Neural crest cell (in vitro differentiated cells): ENCODE results near the gene PPP1R36. TPM values are rescaled to one million over a fixed set of nuclear protein-coding genes. Genes with fewer than 3 reads are reported as not detected.

Experiments used
- DNase-seq: peaks from one replicate; pipeline ENCODE4 v3.0.0; 2021; ENCODE audit warnings: low read depth, mixed read lengths, low spot score
- H3K27ac Mint-ChIP-seq: one replicate; pipeline ENCODE4 v1.8.0; 2021; ENCODE audit warnings: mild to moderate bottlenecking, mixed read lengths; ENCODE audit not compliant: unreplicated experiment
- H3K27me3 Mint-ChIP-seq: 2 replicates; pipeline ENCODE4 v1.8.0; 2021; ENCODE audit warnings: low read depth, mild to moderate bottlenecking, mixed read lengths
- H3K36me3 Mint-ChIP-seq: 2 replicates; pipeline ENCODE4 v1.8.0; 2021; ENCODE audit warnings: low read depth, mild to moderate bottlenecking, mixed read lengths
- H3K4me1 Mint-ChIP-seq: 2 replicates; pipeline ENCODE4 v1.8.0; 2021; ENCODE audit warnings: mixed read lengths
- H3K4me3 Mint-ChIP-seq: one replicate; pipeline ENCODE4 v1.8.0; 2021; ENCODE audit warnings: mild to moderate bottlenecking, mixed read lengths
- H3K9me3 Mint-ChIP-seq: 2 replicates; pipeline ENCODE4 v1.8.0; 2021; ENCODE audit warnings: mixed read lengths
- total RNA-seq: library from RNA; stranded (reverse); gene quantifications from 2 replicates; pipeline ENCODE4 v1.2.1, GENCODE V29; 2021
- TF ChIP-seq, protein P1 (sequence below): fragments of 200-600 bp; sonication (generic); conservative IDR thresholded peaks from 2 replicates; pipeline ENCODE4 v1.5.0; 2021; ENCODE audit warnings: antibody characterized with exemption, mild to moderate bottlenecking

The PPP1R36 gene
- total RNA-seq, 1 donor from 2014 or later = 0.33 TPM

GRCh38 chr14:64634558-64634957, 84.8 kb downstream of the PPP1R36 start:
- no peaks in the 10 kb centered on the region for H3K27me3 Mint-ChIP-seq
- no peak for DNase-seq
- peaks cover 12% of the 10 kb centered on the region for H3K4me1 Mint-ChIP-seq
- no peak overlapping the region for H3K4me3 Mint-ChIP-seq
- H3K9me3 Mint-ChIP-seq = no peaks in the 10 kb centered on the region
- H3K36me3 Mint-ChIP-seq = no peaks in the 10 kb centered on the region
- TF ChIP-seq, protein P1, sequence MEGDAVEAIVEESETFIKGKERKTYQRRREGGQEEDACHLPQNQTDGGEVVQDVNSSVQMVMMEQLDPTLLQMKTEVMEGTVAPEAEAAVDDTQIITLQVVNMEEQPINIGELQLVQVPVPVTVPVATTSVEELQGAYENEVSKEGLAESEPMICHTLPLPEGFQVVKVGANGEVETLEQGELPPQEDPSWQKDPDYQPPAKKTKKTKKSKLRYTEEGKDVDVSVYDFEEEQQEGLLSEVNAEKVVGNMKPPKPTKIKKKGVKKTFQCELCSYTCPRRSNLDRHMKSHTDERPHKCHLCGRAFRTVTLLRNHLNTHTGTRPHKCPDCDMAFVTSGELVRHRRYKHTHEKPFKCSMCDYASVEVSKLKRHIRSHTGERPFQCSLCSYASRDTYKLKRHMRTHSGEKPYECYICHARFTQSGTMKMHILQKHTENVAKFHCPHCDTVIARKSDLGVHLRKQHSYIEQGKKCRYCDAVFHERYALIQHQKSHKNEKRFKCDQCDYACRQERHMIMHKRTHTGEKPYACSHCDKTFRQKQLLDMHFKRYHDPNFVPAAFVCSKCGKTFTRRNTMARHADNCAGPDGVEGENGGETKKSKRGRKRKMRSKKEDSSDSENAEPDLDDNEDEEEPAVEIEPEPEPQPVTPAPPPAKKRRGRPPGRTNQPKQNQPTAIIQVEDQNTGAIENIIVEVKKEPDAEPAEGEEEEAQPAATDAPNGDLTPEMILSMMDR = no peak
- no peak overlapping the region for H3K27ac Mint-ChIP-seq

DNA sequence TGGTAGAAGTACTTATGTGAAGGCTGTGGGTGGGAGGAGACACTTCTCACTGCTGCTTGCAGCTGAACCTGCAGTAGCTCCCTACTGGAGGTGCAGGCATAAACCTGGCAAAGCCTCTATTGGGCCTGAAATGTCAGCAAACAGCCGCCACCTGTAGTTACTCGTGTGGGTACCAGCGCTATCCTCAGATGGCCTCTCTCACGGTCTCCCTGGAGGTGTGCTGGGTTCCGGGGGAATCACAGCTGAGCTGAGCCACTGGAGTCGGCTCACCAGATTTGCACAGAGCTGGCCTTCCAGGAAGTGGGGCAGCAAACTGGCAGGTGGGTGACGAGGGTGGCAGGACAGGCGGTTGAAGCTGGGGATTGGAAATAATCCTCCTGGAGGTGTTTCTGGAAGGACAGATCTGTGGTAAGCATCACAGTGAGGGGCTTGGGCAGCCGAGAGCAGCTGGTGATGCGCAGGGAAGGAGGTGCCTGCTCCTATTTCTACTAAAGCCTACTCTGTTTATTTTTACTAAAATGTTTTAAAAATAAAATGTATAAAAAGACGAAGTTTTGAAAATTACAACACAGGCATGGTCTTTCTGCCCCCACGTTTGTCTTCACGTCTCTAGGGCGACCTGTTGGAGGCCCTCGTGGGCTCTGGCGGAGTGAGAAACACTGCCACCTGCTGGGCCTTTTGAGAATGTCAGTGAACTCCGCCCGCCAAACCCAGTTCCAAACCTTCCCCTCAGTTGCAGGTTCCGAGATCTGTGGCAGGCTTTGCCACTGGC, 86.6 kb downstream of the PPP1R36 start:
- TF ChIP-seq, protein P1 = peak; percentile 94
- no peaks in the 10 kb centered on the region for H3K27me3 Mint-ChIP-seq
- no peaks in the 10 kb centered on the region for H3K9me3 Mint-ChIP-seq
- peaks cover 15% of the 10 kb centered on the region for H3K4me1 Mint-ChIP-seq
- DNase-seq = peak; percentile 77
- H3K36me3 Mint-ChIP-seq = no peaks in the 10 kb centered on the region
- H3K27ac Mint-ChIP-seq = no peak overlapping the region
- H3K4me3 Mint-ChIP-seq = no peak overlapping the region

- Mint-ChIP-seq H3K4me3 (no peak overlapping the region), H3K9me3 (no peaks in the 10 kb centered on the region), H3K27me3 (no peaks in the 10 kb centered on the region), H3K4me1 (peaks cover 15% of the 10 kb centered on the region), H3K27ac (no peak overlapping the region), H3K36me3 (no peaks in the 10 kb centered on the region)
- DNase-seq = no peak
- TF ChIP-seq, protein P1 = peak; percentile 20
Measured at GRCh38 chr14:64636980-64637429, 87.2 kb downstream of the PPP1R36 start.

DNA sequence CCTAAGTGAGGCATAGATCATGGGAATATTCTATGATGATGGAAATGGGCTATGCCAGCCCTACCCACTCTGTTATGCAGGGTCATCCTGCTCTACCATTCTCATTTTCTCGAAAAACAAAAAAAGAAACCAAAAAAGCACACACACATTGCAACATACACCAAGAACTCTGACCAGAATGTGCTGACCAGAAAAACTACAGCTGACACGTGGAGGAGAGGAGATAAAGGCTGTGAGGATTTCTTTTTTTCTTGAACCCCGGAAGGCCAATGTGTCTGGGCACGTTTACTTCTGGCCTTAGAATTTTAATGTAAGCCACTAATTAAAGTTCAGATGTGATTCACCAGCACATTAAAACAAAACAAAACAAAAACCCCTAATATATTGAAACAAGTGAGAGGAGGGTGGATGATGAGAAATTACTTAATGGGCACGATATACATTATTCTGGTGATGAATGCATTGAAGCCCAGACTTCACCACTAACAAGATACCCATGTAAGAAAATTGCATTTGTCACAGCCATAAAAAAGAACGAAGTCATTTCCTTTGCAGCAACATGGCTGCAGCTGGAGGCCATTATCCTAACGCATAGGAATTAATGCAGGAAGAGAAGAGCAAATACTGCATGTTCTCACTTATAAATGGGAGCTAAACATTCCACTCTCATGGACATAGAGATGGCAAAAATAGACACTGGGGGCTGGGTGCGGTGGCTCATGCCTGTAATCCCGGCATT, 88.1 kb downstream of the PPP1R36 start:
- Mint-ChIP-seq H3K4me1 (peaks cover 15% of the 10 kb centered on the region), H3K36me3 (no peaks in the 10 kb centered on the region), H3K4me3 (no peak overlapping the region), H3K27ac (no peak overlapping the region), H3K27me3 (no peaks in the 10 kb centered on the region), H3K9me3 (no peaks in the 10 kb centered on the region)
- no peak for DNase-seq
- TF ChIP-seq, protein P1 = no peak

GRCh38 chr14:64638625-64639024, 88.9 kb downstream of the PPP1R36 start:
- H3K4me1 Mint-ChIP-seq = peaks cover 15% of the 10 kb centered on the region
- DNase-seq = no peak
- no peak overlapping the region for H3K27ac Mint-ChIP-seq

More at GRCh38 chr14:64638625-64639024, 88.9 kb downstream of the PPP1R36 start:
- peaks cover 1% of the 10 kb centered on the region for H3K9me3 Mint-ChIP-seq
- TF ChIP-seq, protein P1 = no peak
- no peak overlapping the region for H3K4me3 Mint-ChIP-seq
- H3K27me3 Mint-ChIP-seq = no peaks in the 10 kb centered on the region
- no peaks in the 10 kb centered on the region for H3K36me3 Mint-ChIP-seq

Other genes with a start within 250 kb of the PPP1R36 start
- 161 and 172 TPM in 2 replicates for gene MTHFD1, start 161.6 kb upstream of the PPP1R36 start, total RNA-seq
- 1.3 and 1.4 TPM in 2 replicates for gene AKAP5, start 84.5 kb upstream of the PPP1R36 start, total RNA-seq
- 14.1 and 14.4 TPM in 2 replicates for gene ZBTB25, start 46.1 kb upstream of the PPP1R36 start, total RNA-seq
- 36.0 and 41.4 TPM in 2 replicates for gene ZBTB1, start 45.2 kb upstream of the PPP1R36 start, total RNA-seq
- gene HSPA2, start 9.2 kb upstream of the PPP1R36 start, total RNA-seq = 2.6 and 2.7 TPM in 2 replicates
- 43.4 and 46.0 TPM in 2 replicates for gene PLEKHG3, start 154.5 kb downstream of the PPP1R36 start, total RNA-seq